Fibroblast of lung (primary cell): ENCODE measurements around the gene PPIL6. TPM values are rescaled to one million over a fixed set of nuclear protein-coding genes. Genes with fewer than 3 reads are reported as not detected.

Experiments used
- DNase-seq, 2 donors: peaks; one replicate each; pipeline versions ENCODE4 v3.0.0 to v3.0.0-alpha.2; 2010; ENCODE audit warnings: low read depth in 2 of 2
- H2AFZ ChIP-seq: 2 replicates; pipeline ENCODE4 v1.5.1; 2012; ENCODE audit warnings: low read length, control low read depth, inconsistent platforms
- H3K27ac ChIP-seq: 2 replicates; pipeline ENCODE4 v1.5.1; 2011; ENCODE audit warnings: low read length, control low read depth; ENCODE audit not compliant: insufficient read depth
- H3K27me3 ChIP-seq: 2 replicates; pipeline ENCODE4 v1.5.1; 2011; ENCODE audit warnings: mild to moderate bottlenecking, low read length; ENCODE audit not compliant: control insufficient read depth, insufficient read depth
- H3K36me3 ChIP-seq: 2 replicates; pipeline ENCODE4 v1.5.1; 2011; ENCODE audit warnings: low read length; ENCODE audit not compliant: control insufficient read depth, insufficient read depth
- H3K4me1 ChIP-seq: 2 replicates; pipeline ENCODE4 v1.5.1; 2011; ENCODE audit warnings: low read length; ENCODE audit not compliant: control insufficient read depth, insufficient read depth; ENCODE audit errors: extremely low read depth
- H3K4me2 ChIP-seq: 2 replicates; pipeline ENCODE4 v1.5.1; 2011; ENCODE audit warnings: low read length, control low read depth; ENCODE audit not compliant: insufficient read depth; ENCODE audit errors: extremely low read depth
- H3K4me3 ChIP-seq, 4 experiments: fragments of 200-600 bp in 1 of 4; sonication (generic) in 1 of 4; replicated peaks in 1 of 4; 2 replicates each; pipeline ENCODE4 v1.5.1; 2011 to 2016; ENCODE audit warnings: low read length in 4 of 4, low read depth in 3 of 4, mild to moderate bottlenecking in 3 of 4, control low read depth in 2 of 4, inconsistent platforms in 1 of 4, mixed read lengths in 1 of 4; ENCODE audit not compliant: insufficient read depth in 1 of 4; ENCODE audit errors: control extremely low read depth in 1 of 4
- H3K79me2 ChIP-seq: 2 replicates; pipeline ENCODE4 v1.5.1; 2012; ENCODE audit warnings: mild to moderate bottlenecking, low read length, inconsistent platforms; ENCODE audit not compliant: control insufficient read depth, insufficient read depth
- H3K9ac ChIP-seq: 2 replicates; pipeline ENCODE4 v1.5.1; 2011; ENCODE audit warnings: mild to moderate bottlenecking, low read length, control low read depth; ENCODE audit not compliant: insufficient read depth
- H3K9me3 ChIP-seq: 2 replicates; pipeline ENCODE4 v1.5.1; 2012; ENCODE audit warnings: low read depth, low read length; ENCODE audit not compliant: control insufficient read depth, insufficient read depth
- H4K20me1 ChIP-seq: 2 replicates; pipeline ENCODE4 v1.5.1; 2011; ENCODE audit warnings: low read length; ENCODE audit not compliant: control insufficient read depth, insufficient read depth; ENCODE audit errors: extremely low read depth
- EZH2 ChIP-seq: IDR thresholded peaks from 2 replicates; pipeline ENCODE4 v1.5.1; 2012; ENCODE audit warnings: low read length, control low read depth, mild to moderate bottlenecking; ENCODE audit errors: missing control alignments
- polyA plus RNA-seq, 2 donors: library from polyadenylated mRNA; depleted of rRNA in 1 of 2; stranded (reverse) in 1 of 2; unstranded in 1 of 2; fragments of >200 nt; gene quantifications; 2 replicates each; pipeline ENCODE4 v1.2.1, GENCODE V29; 2011 to 2012; ENCODE audit warnings: missing spikeins in 1 of 2
- total RNA-seq: library from RNA; depleted of rRNA; stranded (reverse); fragments of >200 nt; gene quantifications from 2 replicates; pipeline ENCODE4 v1.2.1, GENCODE V29; 2014
- TF ChIP-seq, protein P1 (sequence below), 2 donors: IDR thresholded peaks in 1 of 2; conservative IDR thresholded peaks in 1 of 2; 1 replicate in 1 of 2; 2 replicates in 1 of 2; pipeline ENCODE4 v1.5.1; 2011 to 2012; ENCODE audit warnings: low read length in 2 of 2, control low read depth in 1 of 2, inconsistent platforms in 1 of 2, low read depth in 1 of 2, mild to moderate bottlenecking in 1 of 2

PPIL6 gene
- total and polyA plus RNA-seq, 2 donors (not counting 1 experiment from before 2014, with no cell fraction given): 0.78 to 5.0 TPM

GRCh38 chr6:109340811-109341210 is 99.6 kb downstream of the PPIL6 start:
- Histone ChIP-seq H3K4me2 (no peak overlapping the region), H2AFZ (no peak overlapping the region), H3K36me3 (no peaks in the 10 kb centered on the region), H3K9ac (no peak overlapping the region), H3K4me3 (no peak overlapping the region), H3K79me2 (no peaks in the 10 kb centered on the region), H4K20me1 (no peaks in the 10 kb centered on the region), H3K4me1 (no peaks in the 10 kb centered on the region), H3K27ac (no peak overlapping the region), H3K27me3 (no peaks in the 10 kb centered on the region), H3K9me3 (no peaks in the 10 kb centered on the region)
- no peak for DNase-seq
- no peak for TF ChIP-seq EZH2
- TF ChIP-seq, protein P1, sequence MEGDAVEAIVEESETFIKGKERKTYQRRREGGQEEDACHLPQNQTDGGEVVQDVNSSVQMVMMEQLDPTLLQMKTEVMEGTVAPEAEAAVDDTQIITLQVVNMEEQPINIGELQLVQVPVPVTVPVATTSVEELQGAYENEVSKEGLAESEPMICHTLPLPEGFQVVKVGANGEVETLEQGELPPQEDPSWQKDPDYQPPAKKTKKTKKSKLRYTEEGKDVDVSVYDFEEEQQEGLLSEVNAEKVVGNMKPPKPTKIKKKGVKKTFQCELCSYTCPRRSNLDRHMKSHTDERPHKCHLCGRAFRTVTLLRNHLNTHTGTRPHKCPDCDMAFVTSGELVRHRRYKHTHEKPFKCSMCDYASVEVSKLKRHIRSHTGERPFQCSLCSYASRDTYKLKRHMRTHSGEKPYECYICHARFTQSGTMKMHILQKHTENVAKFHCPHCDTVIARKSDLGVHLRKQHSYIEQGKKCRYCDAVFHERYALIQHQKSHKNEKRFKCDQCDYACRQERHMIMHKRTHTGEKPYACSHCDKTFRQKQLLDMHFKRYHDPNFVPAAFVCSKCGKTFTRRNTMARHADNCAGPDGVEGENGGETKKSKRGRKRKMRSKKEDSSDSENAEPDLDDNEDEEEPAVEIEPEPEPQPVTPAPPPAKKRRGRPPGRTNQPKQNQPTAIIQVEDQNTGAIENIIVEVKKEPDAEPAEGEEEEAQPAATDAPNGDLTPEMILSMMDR (conservative IDR thresholded peaks at IDR 0.05 in 1 of 2, IDR thresholded peaks at IDR 0.05 in 1 of 2; ENCODE audit: low read depth in 1 of 2, low read length in 2 of 2): no peak

Other genes with a start within 250 kb of the PPIL6 start
- gene CD164, start 58.2 kb downstream of the PPIL6 start, total RNA-seq: 171 and 232 TPM in 2 replicates
- 254 and 280 TPM in 2 replicates for gene CD164, start 58.2 kb downstream of the PPIL6 start, polyA plus RNA-seq
- gene SMPD2, start 96 bp upstream of the PPIL6 start, total RNA-seq: 7.9 and 8.2 TPM in 2 replicates
- gene SMPD2, start 96 bp upstream of the PPIL6 start, polyA plus RNA-seq: 5.4 and 5.5 TPM in 2 replicates
- gene MICAL1, start 15.1 kb upstream of the PPIL6 start, total RNA-seq: 30.8 and 53.5 TPM in 2 replicates
- gene MICAL1, start 15.1 kb upstream of the PPIL6 start, polyA plus RNA-seq: 30.5 and 37.5 TPM in 2 replicates
- 8.0 and 8.6 TPM in 2 replicates for gene ZBTB24, start 42.6 kb upstream of the PPIL6 start, total RNA-seq
- 4.4 and 5.0 TPM in 2 replicates for gene ZBTB24, start 42.6 kb upstream of the PPIL6 start, polyA plus RNA-seq